CD4-positive, CD25-positive, alpha-beta regulatory T cell (primary cell): ENCODE results near the gene BBS10. TPM values are rescaled to one million over a fixed set of nuclear protein-coding genes. Genes with fewer than 3 reads are reported as not detected.
A peak's percentile ranks its signal among the peaks of the same experiment; 100 is the strongest.

Experiments
- ATAC-seq, 2 donors: fragments of 150-1000 bp; cut with Tn5 transposase; one replicate each; pipeline ENCODE4 v1.10.0; 2021; ENCODE audit warnings: low read depth in 2 of 2, moderate number of reproducible peaks in 2 of 2, moderate library complexity in 1 of 2
- DNase-seq, 3 donors: peaks; one replicate each; pipeline versions ENCODE4 v3.0.0 to v3.0.0-alpha.2; 2012 to 2022; ENCODE audit warnings: mixed read lengths in 1 of 3
- H3K27ac ChIP-seq: one replicate; pipeline ENCODE4 v1.7.0; 2013; ENCODE audit warnings: mild to moderate bottlenecking, low read length; ENCODE audit not compliant: insufficient read depth, poor library complexity, severe bottlenecking
- H3K27me3 ChIP-seq: one replicate; pipeline ENCODE4 v1.7.0; 2013; ENCODE audit warnings: low read length; ENCODE audit not compliant: control insufficient read depth, insufficient read depth
- H3K36me3 ChIP-seq: one replicate; pipeline ENCODE4 v1.7.0; 2013; ENCODE audit warnings: mild to moderate bottlenecking, low read length, moderate library complexity; ENCODE audit not compliant: control insufficient read depth, insufficient read depth
- H3K4me1 ChIP-seq: 2 replicates; pipeline ENCODE4 v1.7.0; 2013; ENCODE audit warnings: mild to moderate bottlenecking, low read length; ENCODE audit not compliant: insufficient read depth, control insufficient read depth, poor library complexity, severe bottlenecking
- H3K4me3 ChIP-seq: one replicate; pipeline ENCODE4 v1.7.0; 2013; ENCODE audit warnings: low read depth, mild to moderate bottlenecking, low read length, moderate library complexity
- H3K9me3 ChIP-seq, 2 experiments: 1 replicate in 1 of 2; 2 replicates in 1 of 2; pipeline ENCODE4 v1.7.0; 2013; ENCODE audit warnings: low read length in 2 of 2, mild to moderate bottlenecking in 1 of 2, moderate library complexity in 1 of 2; ENCODE audit not compliant: control insufficient read depth in 2 of 2
- H3K27ac Mint-ChIP-seq, 3 donors: one replicate each; pipeline ENCODE4 v1.8.0; 2020 to 2022; ENCODE audit warnings: mild to moderate bottlenecking in 3 of 3, mixed read lengths in 3 of 3, moderate library complexity in 2 of 3
- H3K27me3 Mint-ChIP-seq: one replicate; pipeline ENCODE4 v1.8.0; 2022; ENCODE audit warnings: mild to moderate bottlenecking, mixed read lengths
- H3K36me3 Mint-ChIP-seq: one replicate; pipeline ENCODE4 v1.8.0; 2020; ENCODE audit warnings: mixed read lengths
- H3K4me1 Mint-ChIP-seq, 4 donors: one replicate each; pipeline ENCODE4 v1.8.0; 2020 to 2022; ENCODE audit warnings: mixed read lengths in 4 of 4, mild to moderate bottlenecking in 1 of 4
- H3K4me3 Mint-ChIP-seq, 4 donors: one replicate each; pipeline ENCODE4 v1.8.0; 2020 to 2022; ENCODE audit warnings: mild to moderate bottlenecking in 4 of 4, mixed read lengths in 4 of 4, moderate library complexity in 3 of 4
- H3K9me3 Mint-ChIP-seq, 7 donors: one replicate each; pipeline ENCODE4 v1.8.0; 2020 to 2022; ENCODE audit warnings: mixed read lengths in 7 of 7, mild to moderate bottlenecking in 3 of 7, moderate library complexity in 2 of 7
- polyA plus RNA-seq, 4 donors: library from polyadenylated mRNA; unstranded; fragments of 300-500 nt; fragmentation: Illumina TruSeq; gene quantifications; one replicate each; pipeline ENCODE4 v1.2.3, GENCODE V29; 2021
- total RNA-seq: library from RNA; stranded (reverse); gene quantifications from one replicate; pipeline ENCODE4 v1.2.3, GENCODE V29; 2022

The BBS10 gene
- total and polyA plus RNA-seq, 5 donors from 2014 or later = 1.0 to 4.3 (median 2.9) TPM

DNA sequence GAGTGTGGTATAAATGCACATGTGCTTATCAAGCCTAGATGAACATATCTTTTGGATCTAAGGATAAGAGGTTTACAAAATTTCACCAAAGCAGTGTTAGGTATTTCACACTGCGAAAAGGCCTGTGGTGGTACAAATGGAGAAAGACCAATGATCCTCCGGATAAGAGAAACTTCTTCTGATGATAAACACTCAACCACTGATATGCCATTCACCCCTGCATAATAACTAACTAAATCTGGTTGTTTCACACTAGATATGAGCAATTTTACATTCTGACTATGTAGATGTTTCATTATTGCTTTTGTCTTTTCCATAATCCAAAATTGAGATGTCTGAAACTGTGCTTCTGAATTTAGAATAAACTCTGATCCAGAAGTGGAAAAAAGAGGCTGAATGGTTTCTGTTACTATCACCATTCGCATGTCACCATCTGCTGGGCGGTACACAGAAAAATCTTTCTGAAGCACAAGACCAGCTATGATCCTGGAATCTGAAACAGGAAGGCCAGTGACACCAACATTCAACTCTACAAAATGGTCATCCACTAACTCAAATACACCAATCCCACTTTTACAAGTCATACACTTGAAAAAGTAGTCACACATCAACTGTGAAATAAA, 1.3 kb downstream of the BBS10 start:
- Mint-ChIP-seq H3K9me3 (no peaks in the 10 kb centered on the region), H3K27me3 (no peaks in the 10 kb centered on the region), H3K36me3 (peaks cover 3% of the 10 kb centered on the region), H3K4me3 (peak overlapping the region; percentile 96 to 99 (median 98)), H3K4me1 (peaks cover 17 to 38% (median 28%) of the 10 kb centered on the region in 4 donors), H3K27ac (peak overlapping the region in 2 of 3 donors; percentile 92 to 94)
- Histone ChIP-seq H3K36me3 (no peaks in the 10 kb centered on the region), H3K9me3 (no peaks in the 10 kb centered on the region), H3K27me3 (no peaks in the 10 kb centered on the region), H3K4me3 (peak overlapping the region; percentile 91), H3K4me1 (peaks cover 19% of the 10 kb centered on the region), H3K27ac (no peak overlapping the region)
- DNase-seq = peak in 1 of 3 donors; percentile 23
- no peak for ATAC-seq

DNA sequence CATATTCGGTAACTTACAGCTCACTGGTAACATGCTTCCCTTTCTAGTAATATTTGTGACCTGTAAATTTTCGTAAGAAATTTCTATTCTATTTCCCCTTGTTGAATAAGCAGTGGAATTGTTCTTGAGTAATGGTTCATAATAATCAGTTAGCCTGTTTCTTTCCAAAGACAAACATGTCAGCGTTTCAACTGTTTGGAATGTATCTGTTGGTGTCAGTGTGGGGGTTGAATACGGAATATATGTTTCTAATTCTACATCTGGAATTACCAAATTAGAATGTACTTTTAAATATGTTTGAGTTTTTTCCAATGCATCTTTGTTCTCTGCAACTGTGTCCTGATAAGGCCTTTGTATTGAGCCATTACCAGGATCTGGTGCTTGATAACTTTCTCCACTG, 2.0 kb downstream of the BBS10 start:
- no peak overlapping the region for H3K27ac ChIP-seq
- DNase-seq (no peak), ATAC-seq (no peak)
- no peaks in the 10 kb centered on the region for H3K27me3 ChIP-seq
- H3K4me1 Mint-ChIP-seq = peaks cover 19 to 38% (median 29%) of the 10 kb centered on the region in 4 donors
- H3K4me1 ChIP-seq = peaks cover 19% of the 10 kb centered on the region
- H3K27ac Mint-ChIP-seq = no peak overlapping the region
- H3K36me3 Mint-ChIP-seq = peaks cover 7% of the 10 kb centered on the region
- no peaks in the 10 kb centered on the region for H3K9me3 ChIP-seq
- peak overlapping the region in 3 of 4 donors; percentile 25 to 99 (median 99) for H3K4me3 Mint-ChIP-seq
- no peaks in the 10 kb centered on the region for H3K36me3 ChIP-seq
- no peak overlapping the region for H3K4me3 ChIP-seq
- H3K9me3 Mint-ChIP-seq = no peaks in the 10 kb centered on the region
- no peaks in the 10 kb centered on the region for H3K27me3 Mint-ChIP-seq

- Mint-ChIP-seq H3K4me1 (peaks cover 18 to 38% (median 29%) of the 10 kb centered on the region in 4 donors), H3K4me3 (peak overlapping the region in 1 of 4 donors; percentile 99)
Measured at GRCh38 chr12:76345569-76345968, 2.6 kb downstream of the BBS10 start.

DNA sequence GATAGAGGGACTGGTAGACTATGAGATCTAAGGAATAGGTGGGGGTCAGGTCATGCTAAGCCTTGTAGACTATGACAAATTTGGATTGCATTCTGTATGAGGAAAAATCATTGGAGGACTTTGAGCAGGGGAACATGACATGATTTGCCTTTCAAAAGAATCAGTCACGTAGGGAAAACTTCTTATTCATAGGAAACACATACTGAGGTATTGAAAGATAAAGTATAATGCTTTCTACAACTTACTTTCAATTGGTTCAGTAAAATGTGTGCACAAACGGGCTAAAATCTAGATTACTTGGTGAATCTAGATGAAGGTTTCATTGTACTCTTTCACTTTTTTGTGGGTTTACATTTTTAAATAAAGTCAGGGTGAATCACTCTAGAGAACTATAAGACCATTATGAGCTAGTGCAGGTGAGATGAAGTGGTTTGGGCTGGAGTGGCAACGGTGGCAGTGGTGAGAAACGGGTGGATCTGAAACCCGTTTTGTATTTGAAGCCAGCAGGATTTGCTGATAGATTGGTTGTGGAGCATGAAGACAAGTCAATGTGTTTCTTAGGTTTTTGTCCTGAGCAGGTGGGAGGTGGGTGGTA, 6.7 kb downstream of the BBS10 start:
- Histone ChIP-seq H3K27me3 (no peaks in the 10 kb centered on the region), H3K4me1 (no peaks in the 10 kb centered on the region), H3K27ac (no peak overlapping the region), H3K36me3 (no peaks in the 10 kb centered on the region), H3K9me3 (no peaks in the 10 kb centered on the region), H3K4me3 (no peak overlapping the region)
- H3K36me3 Mint-ChIP-seq = peaks cover 5% of the 10 kb centered on the region
- H3K4me3 Mint-ChIP-seq = no peak overlapping the region
- DNase-seq (no peak), ATAC-seq (no peak)
- H3K27ac Mint-ChIP-seq = no peak overlapping the region
- H3K4me1 Mint-ChIP-seq = peaks cover 5 to 13% (median 8%) of the 10 kb centered on the region in 4 donors
- no peaks in the 10 kb centered on the region for H3K9me3 Mint-ChIP-seq
- peaks cover 6% of the 10 kb centered on the region for H3K27me3 Mint-ChIP-seq

More at GRCh38 chr12:76345569-76345968, 2.6 kb downstream of the BBS10 start:
- no peaks in the 10 kb centered on the region for H3K9me3 Mint-ChIP-seq
- no peaks in the 10 kb centered on the region for H3K27me3 Mint-ChIP-seq
- Histone ChIP-seq H3K9me3 (no peaks in the 10 kb centered on the region), H3K27ac (no peak overlapping the region), H3K4me1 (peaks cover 19% of the 10 kb centered on the region), H3K36me3 (no peaks in the 10 kb centered on the region), H3K4me3 (no peak overlapping the region), H3K27me3 (no peaks in the 10 kb centered on the region)
- peaks cover 7% of the 10 kb centered on the region for H3K36me3 Mint-ChIP-seq
- no peak overlapping the region for H3K27ac Mint-ChIP-seq
- ATAC-seq (no peak), DNase-seq (no peak)

DNA sequence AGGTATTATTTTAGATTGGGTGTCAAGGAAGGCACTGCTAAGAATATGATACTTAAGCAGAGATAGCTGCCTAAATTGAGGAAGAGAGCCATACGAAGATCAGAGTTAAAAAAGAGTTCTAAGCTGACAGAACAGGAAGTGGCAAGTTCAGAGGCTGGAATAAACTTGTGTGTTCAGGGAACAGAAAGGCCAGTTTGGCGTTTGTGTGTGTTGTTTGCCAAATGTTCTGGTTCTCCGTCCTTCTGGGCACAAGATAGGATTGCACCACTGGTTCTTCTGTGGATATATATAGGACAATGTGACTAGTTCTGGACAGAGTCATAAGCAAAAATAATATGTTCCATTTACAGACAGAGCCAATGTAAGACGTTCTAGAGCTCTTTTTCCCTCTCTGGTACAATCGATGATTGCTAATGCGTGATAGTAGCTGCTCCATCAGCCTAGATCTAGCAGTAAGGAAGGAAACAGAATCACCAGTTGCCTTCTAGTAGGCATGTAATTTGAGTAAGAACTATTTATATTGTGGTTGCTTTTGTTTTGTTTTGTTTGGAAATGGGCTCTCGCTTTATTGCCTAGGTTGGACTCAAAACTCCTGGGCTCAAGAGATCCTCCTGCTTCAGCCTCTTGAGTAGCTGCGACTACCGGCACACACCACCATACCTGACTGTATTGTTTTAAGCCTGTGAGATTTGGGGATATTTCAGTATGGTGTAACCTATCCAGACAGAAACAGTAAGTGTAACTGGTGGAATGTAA, 7.4 kb downstream of the BBS10 start:
- Mint-ChIP-seq H3K27me3 (peaks cover 6% of the 10 kb centered on the region), H3K4me1 (peaks cover 2 to 7% (median 4%) of the 10 kb centered on the region in 4 donors), H3K9me3 (no peaks in the 10 kb centered on the region), H3K36me3 (peaks cover 5% of the 10 kb centered on the region), H3K27ac (no peak overlapping the region), H3K4me3 (no peak overlapping the region)
- Histone ChIP-seq H3K4me1 (no peaks in the 10 kb centered on the region), H3K27me3 (no peaks in the 10 kb centered on the region), H3K4me3 (no peak overlapping the region), H3K27ac (no peak overlapping the region), H3K9me3 (no peaks in the 10 kb centered on the region), H3K36me3 (no peaks in the 10 kb centered on the region)
- no peak for DNase-seq
- ATAC-seq = no peak

GRCh38 chr12:76337583-76337982, 10.6 kb downstream of the BBS10 start:
- no peak overlapping the region for H3K4me3 ChIP-seq
- Mint-ChIP-seq H3K36me3 (peaks cover 5% of the 10 kb centered on the region), H3K27ac (no peak overlapping the region), H3K4me3 (no peak overlapping the region), H3K4me1 (peaks cover 0 to 5% (median 0%) of the 10 kb centered on the region in 4 donors), H3K27me3 (peaks cover 14% of the 10 kb centered on the region), H3K9me3 (no peaks in the 10 kb centered on the region)
- no peaks in the 10 kb centered on the region for H3K9me3 ChIP-seq
- H3K27me3 ChIP-seq = no peaks in the 10 kb centered on the region
- no peaks in the 10 kb centered on the region for H3K4me1 ChIP-seq
- H3K27ac ChIP-seq = no peak overlapping the region
- H3K36me3 ChIP-seq = no peaks in the 10 kb centered on the region
- DNase-seq = no peak
- ATAC-seq = no peak

GRCh38 chr12:76332606-76333005, 15.6 kb downstream of the BBS10 start:
- Mint-ChIP-seq H3K27me3 (peaks cover 15% of the 10 kb centered on the region), H3K4me3 (no peak overlapping the region), H3K4me1 (no peaks in the 10 kb centered on the region), H3K27ac (no peak overlapping the region), H3K36me3 (no peaks in the 10 kb centered on the region), H3K9me3 (peaks cover 0 to 5% (median 0%) of the 10 kb centered on the region in 7 donors)
- Histone ChIP-seq H3K4me1 (no peaks in the 10 kb centered on the region), H3K36me3 (no peaks in the 10 kb centered on the region), H3K9me3 (no peaks in the 10 kb centered on the region), H3K27me3 (peaks cover 13% of the 10 kb centered on the region), H3K4me3 (no peak overlapping the region), H3K27ac (no peak overlapping the region)
- ATAC-seq (no peak), DNase-seq (no peak)
